ENCODE results near the gene SLC48A1.

DNA sequence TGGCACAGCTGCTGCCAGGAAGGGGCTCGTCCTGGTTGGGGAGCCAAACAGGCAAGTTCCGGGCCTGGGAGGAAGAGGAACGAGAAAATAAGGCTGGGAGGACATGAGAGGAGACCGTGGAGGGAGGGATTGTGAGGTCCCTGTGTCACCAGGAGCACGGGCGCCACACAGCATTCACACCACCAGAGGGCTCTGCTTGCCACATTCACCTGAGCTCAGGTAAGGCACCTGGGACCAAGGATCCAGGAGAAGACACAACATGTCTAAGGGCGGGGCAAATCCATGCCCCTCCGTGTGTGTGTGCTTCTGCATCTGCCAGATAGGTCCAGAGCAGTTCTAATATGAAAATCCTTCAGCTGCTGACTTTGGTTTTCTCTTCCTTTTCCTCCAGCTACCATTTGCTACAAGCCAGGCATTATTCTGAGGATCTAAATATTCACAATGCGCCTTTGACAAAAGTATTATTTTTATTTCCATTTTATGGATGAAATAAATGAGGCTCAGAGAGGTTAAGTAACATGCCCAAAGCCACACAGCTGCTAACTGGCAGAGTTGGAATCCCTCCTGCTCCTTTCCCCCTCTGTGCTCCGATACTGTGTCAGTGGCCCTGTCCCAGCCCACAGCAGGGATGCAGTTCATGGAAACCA lies 28.9 kb upstream of the SLC48A1 start:
- TF ChIP-seq, protein P1, sequence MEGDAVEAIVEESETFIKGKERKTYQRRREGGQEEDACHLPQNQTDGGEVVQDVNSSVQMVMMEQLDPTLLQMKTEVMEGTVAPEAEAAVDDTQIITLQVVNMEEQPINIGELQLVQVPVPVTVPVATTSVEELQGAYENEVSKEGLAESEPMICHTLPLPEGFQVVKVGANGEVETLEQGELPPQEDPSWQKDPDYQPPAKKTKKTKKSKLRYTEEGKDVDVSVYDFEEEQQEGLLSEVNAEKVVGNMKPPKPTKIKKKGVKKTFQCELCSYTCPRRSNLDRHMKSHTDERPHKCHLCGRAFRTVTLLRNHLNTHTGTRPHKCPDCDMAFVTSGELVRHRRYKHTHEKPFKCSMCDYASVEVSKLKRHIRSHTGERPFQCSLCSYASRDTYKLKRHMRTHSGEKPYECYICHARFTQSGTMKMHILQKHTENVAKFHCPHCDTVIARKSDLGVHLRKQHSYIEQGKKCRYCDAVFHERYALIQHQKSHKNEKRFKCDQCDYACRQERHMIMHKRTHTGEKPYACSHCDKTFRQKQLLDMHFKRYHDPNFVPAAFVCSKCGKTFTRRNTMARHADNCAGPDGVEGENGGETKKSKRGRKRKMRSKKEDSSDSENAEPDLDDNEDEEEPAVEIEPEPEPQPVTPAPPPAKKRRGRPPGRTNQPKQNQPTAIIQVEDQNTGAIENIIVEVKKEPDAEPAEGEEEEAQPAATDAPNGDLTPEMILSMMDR (IDR thresholded peaks at IDR 0.05; ENCODE audit: extremely low read depth in 1 of 2, insufficient read depth in 1 of 2, low read depth in 1 of 2, low read length in 2 of 2): peak; percentile 23 to 62
- TF ChIP-seq POLR2AphosphoS5 (IDR thresholded peaks at IDR 0.05; ENCODE audit: insufficient read depth, low read depth, low read length): peak; percentile 10
- TF ChIP-seq EZH2 (IDR thresholded peaks at IDR 0.05; ENCODE audit: borderline replicate concordance, low read depth, low read length, severe bottlenecking): no peak
- no peak for TF ChIP-seq MAX (IDR thresholded peaks at IDR 0.05; ENCODE audit: insufficient read depth, insufficient read length)

All from endothelial cell of umbilical vein (primary cell).